GM10847 (cell line): ENCODE data around the gene PDXP.

Experiments used
- POLR2A ChIP-seq: IDR thresholded peaks from 2 replicates; pipeline ENCODE4 v1.6.1; 2011; ENCODE audit not compliant: insufficient read length; ENCODE audit errors: extremely low read depth

PDXP gene

GRCh38 chr22:37659066-37659896 is 758 bp downstream of the PDXP start:
- TF ChIP-seq POLR2A: no peak

- no peak for TF ChIP-seq POLR2A
Observed at GRCh38 chr22:37659897-37660708, 1.6 kb downstream of the PDXP start.

- no peak for TF ChIP-seq POLR2A
Observed at GRCh38 chr22:37660709-37661045, 2.2 kb downstream of the PDXP start.

DNA sequence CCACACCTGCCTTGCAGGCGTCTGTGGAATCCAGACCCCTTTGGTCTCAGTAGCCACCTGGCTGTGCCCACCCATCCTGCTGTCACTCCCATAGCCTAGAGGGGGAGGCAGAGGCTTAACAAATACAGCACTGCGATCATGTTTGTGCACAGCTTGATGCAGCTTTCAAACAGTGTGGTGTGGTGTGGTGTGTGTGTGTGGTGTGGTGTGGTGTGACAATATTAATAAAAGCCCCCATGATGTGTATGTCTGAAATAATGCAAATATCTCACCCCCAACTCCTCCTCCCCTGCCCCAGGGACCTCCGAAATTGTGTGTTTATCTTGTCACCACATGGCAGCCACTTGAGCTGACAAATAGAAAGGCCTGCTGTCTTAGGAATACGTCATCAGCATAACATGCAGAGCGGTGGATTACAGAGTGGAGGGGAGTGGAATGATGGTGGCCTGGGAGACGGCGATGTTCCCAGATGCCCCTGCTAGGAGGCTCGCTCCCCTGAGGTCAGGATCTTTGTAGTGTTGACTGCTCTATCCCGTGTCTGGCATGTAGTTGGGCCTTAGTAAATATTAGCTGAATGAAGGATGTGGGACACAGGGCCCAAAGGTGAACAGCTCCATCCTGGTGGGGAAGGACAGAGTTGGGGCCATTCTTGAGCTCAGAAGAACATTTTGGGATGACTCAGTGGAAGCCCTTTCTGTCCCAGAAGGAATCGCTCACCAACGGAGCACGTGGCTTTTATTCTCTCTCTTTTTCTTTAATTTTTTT is 2.8 kb downstream of the PDXP start:
- no peak for TF ChIP-seq POLR2A

DNA sequence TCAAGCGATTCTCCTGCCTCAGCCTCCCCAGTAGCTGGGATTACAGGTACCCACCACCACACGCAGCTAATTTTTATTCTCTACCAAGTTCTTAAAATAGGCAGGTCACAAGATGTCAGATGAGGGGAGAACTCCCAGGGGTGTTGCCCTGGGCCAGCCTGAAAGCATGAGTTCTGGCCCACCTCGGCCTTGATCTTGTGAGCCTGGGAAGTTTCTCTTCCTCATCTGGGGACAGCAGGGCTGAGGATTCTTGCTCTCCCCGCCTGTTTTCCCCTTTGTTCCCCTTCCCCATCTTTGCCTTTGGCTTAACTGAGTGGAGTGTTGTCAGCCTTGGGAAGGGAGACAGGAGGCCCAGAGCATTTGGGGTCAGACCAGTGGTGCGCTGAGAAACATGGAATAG is 3.5 kb downstream of the PDXP start:
- no peak for TF ChIP-seq POLR2A

DNA sequence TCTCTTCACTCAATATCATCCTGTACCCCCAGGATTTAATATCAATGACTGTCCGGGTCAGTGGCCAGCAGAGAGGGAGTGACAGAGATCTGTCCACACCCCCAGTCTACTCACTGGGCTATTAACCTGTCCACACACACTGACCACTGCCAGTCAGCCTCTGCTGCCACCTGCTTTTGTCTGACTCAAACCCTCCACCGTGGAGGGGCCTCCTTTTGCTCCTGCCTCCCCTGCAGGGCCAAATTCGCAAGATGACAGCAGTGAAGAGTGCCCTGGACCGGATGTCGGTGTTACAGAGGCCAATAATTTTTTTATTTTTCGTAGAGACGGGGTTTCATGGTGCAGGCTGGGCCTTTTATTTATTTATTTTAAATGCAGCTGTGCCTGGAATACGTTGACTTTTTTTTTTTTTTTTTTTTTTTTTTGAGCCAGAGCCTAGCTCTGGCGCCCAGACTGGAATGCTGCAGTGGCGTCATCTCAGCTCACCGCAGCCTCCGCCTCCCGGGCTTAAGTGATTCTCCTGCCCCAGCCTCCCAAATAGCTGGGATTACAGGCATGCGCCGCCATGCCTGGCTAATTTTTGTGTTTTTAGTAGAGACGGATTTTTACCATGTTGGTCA is 5.1 kb downstream of the PDXP start:
- TF ChIP-seq POLR2A: no peak

DNA sequence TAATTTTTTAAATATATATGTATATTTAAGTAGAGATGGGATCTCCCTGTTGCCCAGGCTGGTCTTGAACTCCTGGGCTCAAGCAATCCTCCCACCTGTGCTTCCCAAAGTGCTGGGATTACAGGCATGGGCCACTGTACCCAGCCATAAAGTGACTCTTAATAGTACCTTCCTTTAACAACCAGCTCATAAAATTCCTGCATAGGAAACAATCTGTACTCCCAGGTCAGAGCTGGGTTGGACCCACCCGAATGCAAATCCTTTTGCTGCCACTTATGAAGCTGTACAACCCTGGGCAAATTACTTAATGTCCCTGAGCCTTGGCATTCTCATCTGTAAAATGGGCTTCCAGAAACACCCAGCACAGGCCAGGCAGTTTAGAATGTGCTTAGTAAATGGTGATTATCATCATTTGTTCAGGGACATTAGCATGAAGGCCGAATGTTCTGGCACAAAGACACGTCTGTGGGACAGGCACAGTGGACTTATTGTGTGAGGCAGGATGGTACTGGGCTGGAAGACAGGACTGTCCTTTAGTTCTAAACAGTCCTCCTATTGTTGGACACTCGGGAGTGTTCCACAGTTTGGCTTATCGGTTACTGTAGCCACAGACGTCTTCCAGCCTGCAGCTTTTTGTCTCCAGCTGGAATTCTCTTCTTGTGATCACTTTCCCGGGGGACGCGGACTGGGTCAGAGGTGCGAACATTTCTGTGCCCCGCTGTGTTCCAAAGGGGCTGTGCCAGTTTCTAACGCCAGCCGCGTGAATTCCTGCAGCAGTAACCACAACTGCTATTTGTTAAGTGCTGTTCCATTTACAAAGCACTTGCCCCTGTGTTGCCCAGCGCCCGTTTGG is 6.0 kb downstream of the PDXP start:
- no peak for TF ChIP-seq POLR2A

DNA sequence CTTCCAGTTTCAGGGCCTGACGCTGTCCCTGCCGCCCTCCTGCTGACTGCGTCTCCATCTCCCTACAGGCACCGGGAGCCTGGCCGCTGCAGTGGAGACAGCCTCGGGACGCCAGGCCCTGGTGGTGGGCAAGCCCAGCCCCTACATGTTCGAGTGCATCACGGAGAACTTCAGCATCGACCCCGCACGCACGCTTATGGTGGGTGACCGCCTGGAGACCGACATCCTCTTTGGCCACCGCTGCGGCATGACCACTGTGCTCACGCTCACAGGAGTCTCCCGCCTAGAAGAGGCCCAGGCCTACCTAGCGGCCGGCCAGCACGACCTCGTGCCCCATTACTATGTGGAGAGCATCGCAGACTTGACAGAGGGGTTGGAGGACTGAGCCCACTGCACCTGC is 7.0 kb downstream of the PDXP start:
- no peak for TF ChIP-seq POLR2A

DNA sequence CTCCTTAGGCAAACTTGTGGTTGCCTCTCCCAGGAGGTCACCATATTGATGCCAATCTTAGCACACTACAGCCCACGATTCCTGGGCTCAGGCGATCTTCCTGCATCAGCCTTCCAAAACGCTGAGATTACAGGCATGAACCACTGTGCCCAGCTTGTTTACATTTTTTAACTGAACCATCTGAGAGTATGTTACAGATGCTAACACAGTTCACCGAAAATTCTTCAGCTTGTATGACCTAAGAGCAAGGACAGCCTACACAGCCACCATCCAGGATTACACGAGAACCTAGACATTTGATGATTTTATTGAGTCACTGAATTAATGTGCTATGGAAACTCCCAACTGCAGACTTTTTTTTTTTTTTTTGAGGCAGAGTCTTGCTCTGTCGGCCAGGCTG is 11.1 kb downstream of the PDXP start:
- TF ChIP-seq POLR2A: no peak

DNA sequence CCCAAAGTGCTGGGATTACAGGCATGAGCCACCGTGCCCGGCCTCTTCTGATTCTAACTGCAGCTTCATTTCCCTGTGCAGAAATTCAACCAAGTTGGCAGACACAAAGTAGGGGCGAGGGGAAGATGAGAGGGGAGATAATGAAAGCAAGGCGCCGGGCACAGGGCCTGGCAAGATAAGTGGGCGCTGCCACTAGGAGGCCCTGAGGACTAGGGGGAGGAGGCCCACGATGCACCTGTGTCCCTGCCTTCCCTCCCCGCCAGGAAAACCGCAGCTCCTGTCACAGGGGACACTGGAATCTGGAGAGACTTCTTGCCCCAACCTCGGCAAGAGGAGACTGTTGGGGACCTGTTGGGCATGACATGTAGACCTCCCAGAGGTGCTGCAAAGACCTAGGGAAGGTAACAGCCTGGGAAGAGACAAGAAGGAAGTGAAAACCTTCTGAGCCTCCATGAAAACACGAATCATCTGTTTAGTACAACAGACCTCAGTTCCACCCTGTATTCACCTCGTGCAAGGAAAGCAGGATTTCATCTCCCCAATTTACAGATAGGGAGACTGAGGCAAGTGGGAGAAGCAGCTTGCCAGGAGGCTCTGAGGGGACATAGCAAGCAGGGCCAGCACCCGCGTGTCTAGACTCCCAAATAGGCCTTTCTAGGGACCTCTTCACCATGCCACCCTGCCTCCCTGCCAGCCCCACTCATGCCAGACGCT is 13.8 kb downstream of the PDXP start:
- no peak for TF ChIP-seq POLR2A

DNA sequence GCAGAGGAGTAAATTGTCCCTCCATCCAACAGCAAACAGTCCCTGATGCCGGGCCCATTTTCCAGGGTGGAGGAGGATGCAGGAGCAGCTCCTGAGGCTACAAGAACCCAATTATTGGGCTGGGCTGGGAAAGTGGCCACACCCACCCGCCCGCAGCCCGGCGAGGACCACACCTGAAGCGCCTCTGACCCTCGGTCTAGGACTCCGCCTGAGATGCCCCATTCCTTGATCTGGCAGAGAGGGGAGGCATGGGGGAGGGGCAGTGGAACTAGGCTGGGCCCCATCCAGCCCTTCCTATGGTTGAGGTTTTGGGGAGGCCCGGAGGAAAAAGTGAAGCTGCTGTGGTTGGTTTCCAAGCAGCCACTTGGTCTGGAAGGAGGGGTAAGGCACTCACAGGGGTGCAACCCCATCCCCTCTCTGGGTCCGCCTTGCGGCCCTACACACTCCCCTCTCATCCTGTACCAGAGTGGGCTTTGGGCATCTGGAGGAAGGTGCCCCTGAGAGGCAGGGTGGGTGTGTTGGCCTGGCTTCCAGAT is 14.5 kb downstream of the PDXP start:
- no peak for TF ChIP-seq POLR2A

GRCh38 chr22:37674248-37674647 is 15.7 kb downstream of the PDXP start:
- no peak for TF ChIP-seq POLR2A
